HG03064 (cell line): Measurements from ENCODE around the gene ARHGAP28.

ENCODE experiments used
- ATAC-seq: cut with Tn5 transposase; IDR thresholded peaks from one replicate; pipeline ENCODE4 v1.9.1; 2021; ENCODE audit warnings: low read depth; ENCODE audit not compliant: unreplicated experiment

Gene ARHGAP28

DNA sequence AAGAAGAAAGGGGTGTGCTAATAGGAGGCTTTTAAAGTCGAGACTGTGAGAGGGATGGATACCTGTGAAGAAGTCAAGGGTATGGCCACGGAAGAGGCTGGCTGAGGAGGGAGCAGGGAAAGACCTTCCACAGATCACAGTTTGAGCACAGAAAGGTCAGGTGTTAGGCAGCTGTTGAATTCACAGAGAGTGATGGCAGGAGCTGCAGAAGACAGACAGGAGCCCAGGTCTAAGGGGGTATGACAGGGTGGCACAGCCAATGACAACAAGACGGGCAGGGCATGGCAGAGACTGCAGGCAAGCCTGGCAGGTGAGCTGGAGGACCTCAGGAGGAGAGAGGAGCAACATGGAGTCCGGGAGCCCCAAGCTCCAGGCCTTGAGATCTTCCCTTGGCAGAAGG lies 225.0 kb downstream of the ARHGAP28 start:
- no peak for ATAC-seq

DNA sequence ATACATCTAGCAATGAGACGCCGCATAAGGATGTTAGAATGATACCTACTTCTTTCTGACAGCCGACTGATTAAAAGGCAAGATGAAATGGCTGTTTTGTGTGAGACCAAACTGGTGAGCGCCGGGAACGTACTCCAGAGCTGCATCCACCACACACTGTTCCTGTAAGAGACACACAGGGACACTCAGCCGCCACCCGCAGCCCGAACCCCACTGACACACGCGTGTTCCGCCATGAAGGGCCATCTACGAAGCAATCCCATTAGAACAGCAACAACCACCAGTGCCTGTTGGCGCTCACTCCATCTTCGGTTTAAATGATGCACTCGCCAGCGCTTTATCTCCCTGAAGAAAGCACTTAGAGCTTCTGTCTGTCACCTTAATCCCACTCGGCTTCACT lies 225.8 kb downstream of the ARHGAP28 start:
- no peak for ATAC-seq

DNA sequence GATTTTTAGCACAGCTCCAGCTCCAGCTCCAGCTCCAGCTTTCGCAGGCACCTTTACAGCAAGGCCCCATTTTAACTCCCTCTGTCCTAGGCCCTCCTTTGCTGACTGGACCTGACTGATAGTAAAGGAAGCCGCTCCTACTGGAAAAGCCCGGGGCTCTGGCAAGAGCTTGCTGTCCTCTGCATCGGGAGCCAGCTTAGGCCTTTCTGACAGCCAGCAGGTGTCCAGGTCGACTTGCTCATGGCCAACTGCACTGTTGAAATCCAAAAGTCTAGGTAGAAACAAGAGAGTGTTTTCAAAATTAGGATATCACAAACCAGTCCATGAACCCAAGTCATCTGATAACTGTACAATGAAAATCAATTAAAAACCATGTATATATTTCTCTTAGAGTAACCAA lies 227.0 kb downstream of the ARHGAP28 start:
- no peak for ATAC-seq

DNA sequence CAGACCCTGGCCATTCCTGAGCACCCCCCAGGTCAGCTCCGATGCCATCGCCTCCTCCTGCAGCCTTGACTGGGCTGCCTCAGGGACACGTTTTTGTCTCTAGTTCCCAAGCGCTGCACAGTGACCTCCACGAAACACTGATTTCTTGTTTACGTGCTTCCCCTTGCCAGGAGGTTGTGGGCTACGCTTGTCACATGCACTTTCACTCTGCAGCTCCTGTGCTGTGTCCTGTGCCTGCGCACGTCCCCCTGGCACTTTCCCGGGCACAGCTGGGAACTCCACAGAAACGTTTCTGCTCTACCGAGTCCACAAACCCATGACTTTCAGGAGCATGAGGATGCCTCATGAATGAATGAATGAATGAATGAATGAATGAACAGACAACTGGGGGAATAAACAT lies 227.5 kb downstream of the ARHGAP28 start:
- ATAC-seq = no peak

DNA sequence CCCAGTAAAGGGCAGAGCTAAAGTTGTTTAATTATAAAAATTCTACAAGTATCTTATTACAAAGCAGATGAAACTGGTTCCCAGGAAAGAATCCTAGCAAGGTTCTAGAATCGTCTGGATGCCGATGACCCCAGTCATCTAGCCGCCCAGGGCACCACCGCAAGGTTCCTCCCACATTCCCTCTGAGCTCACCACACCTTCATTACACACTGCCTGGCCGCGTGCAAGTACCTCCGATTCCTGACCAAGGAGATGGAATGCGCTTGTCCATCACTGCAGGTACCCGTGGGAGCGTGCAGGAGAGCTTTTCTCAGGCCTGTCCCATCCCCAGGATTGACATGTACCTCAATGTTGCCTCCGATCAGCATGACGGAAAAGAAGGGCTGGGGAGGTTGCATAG lies 229.6 kb downstream of the ARHGAP28 start:
- ATAC-seq = no peak

DNA sequence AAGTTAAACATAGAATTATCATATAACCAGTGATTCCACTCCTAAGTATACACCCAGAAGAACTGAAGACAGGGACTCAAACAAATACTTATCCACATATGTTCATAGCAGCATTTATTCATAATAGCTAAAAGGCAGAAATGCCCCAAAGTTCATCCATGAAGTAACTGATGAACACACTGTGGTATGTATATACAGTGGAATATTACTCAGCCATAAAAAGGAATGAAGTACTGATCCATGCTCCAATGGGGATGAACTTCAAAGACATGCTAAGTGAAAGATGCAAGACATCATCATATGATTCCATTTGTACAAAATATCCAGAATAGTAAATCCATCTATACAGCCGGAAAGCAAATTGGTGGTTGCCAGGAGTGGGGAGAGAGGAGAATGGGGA lies 230.6 kb downstream of the ARHGAP28 start:
- no peak for ATAC-seq

DNA sequence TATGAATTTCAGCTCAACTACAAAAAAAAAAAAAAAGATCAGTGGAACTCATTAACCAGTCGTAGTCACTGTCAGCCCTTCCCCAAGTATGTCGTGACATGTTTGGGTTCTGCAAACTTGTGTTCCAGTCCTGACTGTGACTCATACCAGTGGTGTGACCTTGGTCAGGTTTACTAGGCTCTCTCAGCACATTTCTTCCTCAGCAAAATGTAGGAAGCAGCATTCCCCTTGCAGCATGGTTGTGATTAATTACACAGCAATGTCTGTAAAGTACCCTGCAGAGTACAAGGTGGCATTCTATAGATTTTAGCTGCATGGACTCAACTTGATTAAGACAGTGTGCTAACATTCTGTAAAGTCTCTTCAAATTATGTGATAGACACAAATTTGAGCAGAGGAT lies 231.1 kb downstream of the ARHGAP28 start:
- no peak for ATAC-seq

DNA sequence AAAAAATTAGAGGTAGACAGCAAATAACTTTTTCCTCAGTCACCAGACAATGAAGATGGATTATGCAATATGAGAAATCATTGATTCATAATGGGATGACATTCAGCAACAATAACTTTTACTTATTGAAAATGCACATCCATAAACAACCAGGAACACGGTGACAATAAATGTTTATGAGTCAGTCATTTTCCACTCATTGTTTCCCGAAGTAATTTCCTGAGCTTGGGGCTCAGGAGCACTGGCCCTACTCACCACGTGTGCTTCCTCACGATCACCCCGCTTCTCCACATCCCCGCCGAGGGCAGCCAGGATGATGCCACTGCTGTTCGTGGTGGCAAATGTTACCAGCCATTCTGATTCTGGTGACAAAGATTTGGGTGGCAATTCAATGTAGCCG lies 231.8 kb downstream of the ARHGAP28 start:
- no peak for ATAC-seq

DNA sequence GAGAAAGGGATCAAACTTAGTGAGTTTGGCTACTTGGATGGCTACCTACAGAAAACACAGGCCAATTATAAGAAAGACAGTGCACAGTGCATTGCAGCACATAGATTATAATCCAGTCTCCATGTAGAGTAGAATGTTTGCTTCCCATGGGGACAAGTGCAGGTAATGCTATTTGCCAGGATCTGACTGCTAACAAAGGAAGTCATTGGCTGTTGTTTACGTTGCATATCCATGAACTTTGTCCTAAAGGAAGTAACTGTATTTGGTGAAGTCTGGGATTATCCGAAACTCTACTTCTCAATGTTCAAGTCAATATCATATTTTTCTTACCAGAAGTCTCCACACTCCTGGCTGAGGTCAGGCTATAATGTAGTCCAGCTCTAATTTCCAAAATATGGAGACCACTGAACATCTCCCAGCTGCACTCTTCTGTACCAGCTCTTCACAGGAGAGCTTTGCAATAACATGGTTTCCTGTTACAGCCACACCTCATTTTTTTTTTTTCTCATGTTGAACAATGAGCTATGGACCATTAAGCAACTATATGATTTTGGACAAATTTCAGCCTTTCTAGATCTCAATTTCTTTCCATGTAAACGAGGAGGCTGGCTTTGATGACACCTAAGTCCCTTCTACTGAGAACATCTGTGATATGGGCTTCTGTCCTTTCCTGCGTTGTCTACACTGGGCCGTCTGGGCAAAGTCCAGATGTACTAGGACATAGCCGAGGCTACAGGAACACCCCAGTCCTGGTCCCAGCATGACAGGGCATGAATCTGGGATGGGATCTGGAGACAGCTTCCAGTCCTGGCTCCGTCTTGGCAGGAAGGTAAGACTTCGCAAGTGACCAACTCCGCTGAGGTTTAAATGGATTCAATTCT lies 233.3 kb downstream of the ARHGAP28 start:
- ATAC-seq = no peak

DNA sequence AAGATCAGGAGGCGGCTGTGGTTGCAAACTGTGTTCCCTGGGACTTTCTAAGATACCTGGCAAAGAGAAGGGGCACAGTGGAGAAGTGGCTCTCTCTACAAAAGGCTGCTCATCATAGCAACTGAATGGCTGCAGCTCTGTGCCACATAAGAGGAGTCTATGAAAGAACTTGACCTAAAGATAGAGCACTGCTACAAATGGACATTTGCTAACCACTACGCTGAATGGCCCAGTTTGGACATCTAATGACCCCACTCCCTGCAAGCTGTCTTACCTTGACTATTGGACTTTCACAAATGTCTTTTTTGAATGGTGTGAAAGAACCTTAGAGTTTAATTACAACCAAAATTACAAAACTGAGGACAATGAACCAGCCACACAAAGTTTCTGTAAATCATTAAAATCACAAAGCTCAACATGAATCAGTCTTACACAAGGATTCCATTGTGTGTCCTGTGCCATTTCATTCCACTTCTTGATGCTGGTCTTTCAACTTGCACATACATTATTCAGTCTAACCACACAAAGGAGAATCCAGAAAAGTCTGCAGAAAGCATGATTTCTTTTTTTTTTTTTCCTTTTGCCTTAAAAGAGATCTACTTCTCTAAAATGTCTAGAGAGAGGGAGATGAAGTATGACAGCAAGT lies 234.1 kb downstream of the ARHGAP28 start:
- ATAC-seq = no peak
